Right lobe of liver (tissue), 4 donors: ENCODE data around the gene CDK14.

Experiments used
- POLR2A ChIP-seq: fragments of 450-650 bp; IDR thresholded peaks from one replicate; pipeline ENCODE4 v1.6.1; 2017; ENCODE audit warnings: antibody characterized with exemption, mild to moderate bottlenecking
- TF ChIP-seq, protein P1 (sequence below), 4 donors: fragments of 200-600 bp in 3 of 4; fragments of 450-650 bp in 1 of 4; IDR thresholded peaks; one replicate each; pipeline versions ENCODE4 v1.5.1 to v1.8.0; 2016 to 2022; ENCODE audit warnings: antibody characterized with exemption in 4 of 4, mild to moderate bottlenecking in 2 of 4
- donor health status: DM: no; HTN: no; CAD: no.
- donor health status: DM: no; HTN: no; CAD: no.
- donor health status: DM: no; HTN: yes; CAD: no.

DNA sequence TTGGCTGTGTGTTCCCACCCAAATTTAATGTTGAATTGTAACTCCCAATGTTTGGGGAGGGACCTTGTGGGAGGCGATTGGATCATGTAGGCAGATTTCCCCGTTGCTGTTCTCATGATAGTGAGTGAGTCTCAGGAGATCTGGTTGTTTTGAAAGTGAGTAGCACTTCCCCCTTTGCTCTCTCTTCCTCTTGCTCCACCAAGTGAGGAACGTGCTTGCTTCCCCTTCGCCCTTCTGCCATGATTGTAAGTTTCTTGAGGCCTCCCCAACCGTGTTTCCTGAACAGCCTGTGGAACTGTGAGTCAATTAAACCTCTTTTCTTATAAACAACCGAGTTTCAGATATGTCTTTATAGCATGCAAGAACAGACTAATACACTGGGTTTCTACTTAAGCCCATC, 176.3 kb downstream of the CDK14 start:
- TF ChIP-seq, protein P1, sequence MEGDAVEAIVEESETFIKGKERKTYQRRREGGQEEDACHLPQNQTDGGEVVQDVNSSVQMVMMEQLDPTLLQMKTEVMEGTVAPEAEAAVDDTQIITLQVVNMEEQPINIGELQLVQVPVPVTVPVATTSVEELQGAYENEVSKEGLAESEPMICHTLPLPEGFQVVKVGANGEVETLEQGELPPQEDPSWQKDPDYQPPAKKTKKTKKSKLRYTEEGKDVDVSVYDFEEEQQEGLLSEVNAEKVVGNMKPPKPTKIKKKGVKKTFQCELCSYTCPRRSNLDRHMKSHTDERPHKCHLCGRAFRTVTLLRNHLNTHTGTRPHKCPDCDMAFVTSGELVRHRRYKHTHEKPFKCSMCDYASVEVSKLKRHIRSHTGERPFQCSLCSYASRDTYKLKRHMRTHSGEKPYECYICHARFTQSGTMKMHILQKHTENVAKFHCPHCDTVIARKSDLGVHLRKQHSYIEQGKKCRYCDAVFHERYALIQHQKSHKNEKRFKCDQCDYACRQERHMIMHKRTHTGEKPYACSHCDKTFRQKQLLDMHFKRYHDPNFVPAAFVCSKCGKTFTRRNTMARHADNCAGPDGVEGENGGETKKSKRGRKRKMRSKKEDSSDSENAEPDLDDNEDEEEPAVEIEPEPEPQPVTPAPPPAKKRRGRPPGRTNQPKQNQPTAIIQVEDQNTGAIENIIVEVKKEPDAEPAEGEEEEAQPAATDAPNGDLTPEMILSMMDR (IDR thresholded peaks at IDR 0.05): no peak
- TF ChIP-seq POLR2A: no peak
